Bronchial epithelial cell (primary cell): ENCODE data around the gene KRTAP5-1. TPM values are rescaled to one million over a fixed set of nuclear protein-coding genes. Genes with fewer than 3 reads are reported as not detected.
A peak's percentile ranks its signal among the peaks of the same experiment; 100 is the strongest.

Source experiments
- DNase-seq: peaks from one replicate; pipeline ENCODE4 v3.0.0-alpha.2; 2010; ENCODE audit warnings: low read depth
- FAIRE-seq: peaks from 2 replicates; lab custom pipeline; 2011; peaks lifted over from hg19 to GRCh38; lab: Jason Lieb, UNC
- H3K27me3 ChIP-seq: 2 replicates; pipeline ENCODE4 v1.5.1; 2011; ENCODE audit warnings: low read length; ENCODE audit not compliant: control insufficient read depth, insufficient read depth
- H3K36me3 ChIP-seq: 2 replicates; pipeline ENCODE4 v1.5.1; 2011; ENCODE audit warnings: low read length; ENCODE audit not compliant: control insufficient read depth, insufficient read depth
- H3K4me3 ChIP-seq: 2 replicates; pipeline ENCODE4 v1.5.1; 2011; ENCODE audit warnings: mild to moderate bottlenecking, low read depth, low read length, control low read depth
- CTCF ChIP-seq: IDR thresholded peaks from 2 replicates; pipeline ENCODE4 v1.5.1; 2011; ENCODE audit warnings: mild to moderate bottlenecking, moderate library complexity, low read length, control low read depth, inconsistent platforms; ENCODE audit not compliant: insufficient read depth, severe bottlenecking
- total RNA-seq: library from RNA; depleted of rRNA; stranded (reverse); fragments of >200 nt; gene quantifications from 2 replicates; pipeline ENCODE4 v1.2.1, GENCODE V29; 2014

Gene KRTAP5-1
- total RNA-seq, 1 donor from 2014 or later = not detected

GRCh38 chr11:1541474-1542204 lies 43.4 kb downstream of the KRTAP5-1 start:
- H3K36me3 ChIP-seq = no peaks in the 10 kb centered on the region
- FAIRE-seq = no peak
- H3K27me3 ChIP-seq = peaks cover 14% of the 10 kb centered on the region
- no peak for DNase-seq
- TF ChIP-seq CTCF = no peak
- H3K4me3 ChIP-seq = no peak overlapping the region

- DNase-seq (no peak), FAIRE-seq (no peak)
- Histone ChIP-seq H3K4me3 (no peak overlapping the region), H3K27me3 (peaks cover 4% of the 10 kb centered on the region), H3K36me3 (no peaks in the 10 kb centered on the region)
- TF ChIP-seq CTCF = no peak
These were observed 45.0 kb downstream of the KRTAP5-1 start for GRCh38 chr11:1540074-1540473.

DNA sequence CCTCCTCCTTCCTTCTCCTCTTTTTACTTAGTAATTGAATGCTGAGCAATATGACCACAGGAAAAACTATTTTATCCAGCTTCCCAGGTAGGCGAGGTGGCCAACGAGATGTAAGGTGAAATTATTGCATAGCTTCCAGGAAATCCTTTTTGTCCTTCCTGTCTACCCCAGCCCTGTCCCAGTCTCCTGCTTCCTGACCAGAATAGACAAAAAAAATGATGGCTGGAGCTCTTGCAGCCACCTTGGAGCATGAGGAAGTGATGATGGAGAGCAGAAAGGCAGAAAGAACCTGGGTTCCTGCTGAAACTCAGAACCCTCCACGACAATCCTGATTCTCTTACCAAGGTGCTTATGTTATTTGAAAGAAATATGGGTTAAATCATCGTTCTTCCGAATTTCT lies 46.9 kb downstream of the KRTAP5-1 start:
- TF ChIP-seq CTCF = no peak
- DNase-seq (no peak), FAIRE-seq (no peak)
- Histone ChIP-seq H3K27me3 (peaks cover 1% of the 10 kb centered on the region), H3K4me3 (no peak overlapping the region), H3K36me3 (peaks cover 3% of the 10 kb centered on the region)

- FAIRE-seq (no peak), DNase-seq (peak; percentile 14)
- Histone ChIP-seq H3K4me3 (no peak overlapping the region), H3K36me3 (peaks cover 3% of the 10 kb centered on the region), H3K27me3 (no peaks in the 10 kb centered on the region)
- no peak for TF ChIP-seq CTCF
These were observed 48.8 kb downstream of the KRTAP5-1 start for GRCh38 chr11:1536065-1536843.

DNA sequence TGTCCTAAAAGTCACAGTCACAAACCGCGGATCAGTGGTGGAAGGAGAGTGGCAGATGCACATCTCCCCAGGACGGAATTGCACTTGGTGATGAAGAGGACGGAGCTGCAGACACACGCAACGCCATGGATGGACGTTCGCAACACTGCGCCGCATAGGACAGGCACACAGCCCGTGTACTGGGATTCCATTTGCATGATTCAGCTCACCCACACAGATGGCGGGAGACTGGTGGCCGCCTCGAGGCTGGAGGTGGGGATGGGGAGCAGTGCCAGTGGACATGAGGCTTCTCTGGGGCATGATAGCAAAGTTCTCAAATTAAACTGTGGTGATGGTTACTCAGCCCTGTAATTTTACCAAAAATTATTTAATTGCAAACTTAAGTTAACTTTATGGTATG lies 50.4 kb downstream of the KRTAP5-1 start:
- DNase-seq (no peak), FAIRE-seq (no peak)
- Histone ChIP-seq H3K36me3 (peaks cover 5% of the 10 kb centered on the region), H3K27me3 (no peaks in the 10 kb centered on the region), H3K4me3 (no peak overlapping the region)
- no peak for TF ChIP-seq CTCF

Other genes starting within 250 kb of the KRTAP5-1 start
- 0.38 TPM in 1 of 2 replicates, not detected in the other for gene BRSK2, start 195.3 kb downstream of the KRTAP5-1 start, total RNA-seq
- gene MOB2, start 98.5 kb downstream of the KRTAP5-1 start, total RNA-seq = 38.2 and 41.1 TPM in 2 replicates
- 0.26 and 0.64 TPM in 2 replicates for gene DUSP8, start 13.0 kb downstream of the KRTAP5-1 start, total RNA-seq
- gene KRTAP5-2, start 13.0 kb upstream of the KRTAP5-1 start, total RNA-seq = not detected in 2 replicates
- not detected in 2 replicates for gene KRTAP5-3, start 23.2 kb upstream of the KRTAP5-1 start, total RNA-seq
- gene KRTAP5-4, start 36.9 kb upstream of the KRTAP5-1 start, total RNA-seq = not detected in 2 replicates
- gene KRTAP5-5, start 44.5 kb upstream of the KRTAP5-1 start, total RNA-seq = not detected in 2 replicates
- gene KRTAP5-6, start 111.9 kb upstream of the KRTAP5-1 start, total RNA-seq = not detected in 2 replicates
- gene IFITM10, start 165.3 kb upstream of the KRTAP5-1 start, total RNA-seq = 1.3 and 2.4 TPM in 2 replicates
- 214 and 389 TPM in 2 replicates for gene CTSD, start 178.6 kb upstream of the KRTAP5-1 start, total RNA-seq
- gene SYT8, start 249.7 kb upstream of the KRTAP5-1 start, total RNA-seq = 0.53 and 1.5 TPM in 2 replicates